Epithelial cell of esophagus (primary cell): ENCODE measurements around the gene PNLDC1.
"Not testable (repeated sequence)": the region's sequence is repeated elsewhere in the genome, so short reads cannot be mapped to it uniquely, and the experiment has no call there.

ENCODE experiments used
- DNase-seq: peaks from one replicate; pipeline ENCODE4 v3.0.0; 2010; ENCODE audit warnings: low read depth
- H3K4me3 ChIP-seq: 2 replicates; pipeline ENCODE4 v1.5.1; 2011; ENCODE audit warnings: mild to moderate bottlenecking, low read length, control low read depth
- TF ChIP-seq, protein P1 (sequence below): IDR thresholded peaks from 2 replicates; pipeline ENCODE4 v1.5.1; 2011; ENCODE audit warnings: low read depth, mild to moderate bottlenecking, low read length, control low read depth, inconsistent platforms; ENCODE audit not compliant: insufficient read depth; ENCODE audit errors: missing control alignments

PNLDC1 gene

DNA sequence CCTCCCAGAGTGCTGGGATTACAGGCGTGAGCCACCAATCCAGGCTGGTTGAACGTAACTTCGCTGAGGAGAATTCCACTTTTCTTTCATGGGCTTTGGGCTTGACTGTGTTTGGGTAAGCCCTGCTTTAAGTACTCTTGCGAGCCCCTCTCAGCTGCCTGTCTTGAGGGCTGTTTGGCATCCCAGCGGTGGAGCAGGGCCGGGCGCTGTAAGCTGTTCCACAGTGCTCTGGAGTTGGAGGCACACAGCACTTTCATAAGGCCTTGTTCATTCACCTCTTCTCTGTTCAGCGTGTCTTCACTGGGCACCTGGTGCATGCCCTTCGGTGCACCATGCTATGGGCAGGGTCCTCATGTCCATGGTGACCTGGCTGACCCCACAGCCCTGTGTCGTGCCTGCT, 21.6 kb downstream of the PNLDC1 start:
- H3K4me3 ChIP-seq = no peak overlapping the region
- TF ChIP-seq, protein P1, sequence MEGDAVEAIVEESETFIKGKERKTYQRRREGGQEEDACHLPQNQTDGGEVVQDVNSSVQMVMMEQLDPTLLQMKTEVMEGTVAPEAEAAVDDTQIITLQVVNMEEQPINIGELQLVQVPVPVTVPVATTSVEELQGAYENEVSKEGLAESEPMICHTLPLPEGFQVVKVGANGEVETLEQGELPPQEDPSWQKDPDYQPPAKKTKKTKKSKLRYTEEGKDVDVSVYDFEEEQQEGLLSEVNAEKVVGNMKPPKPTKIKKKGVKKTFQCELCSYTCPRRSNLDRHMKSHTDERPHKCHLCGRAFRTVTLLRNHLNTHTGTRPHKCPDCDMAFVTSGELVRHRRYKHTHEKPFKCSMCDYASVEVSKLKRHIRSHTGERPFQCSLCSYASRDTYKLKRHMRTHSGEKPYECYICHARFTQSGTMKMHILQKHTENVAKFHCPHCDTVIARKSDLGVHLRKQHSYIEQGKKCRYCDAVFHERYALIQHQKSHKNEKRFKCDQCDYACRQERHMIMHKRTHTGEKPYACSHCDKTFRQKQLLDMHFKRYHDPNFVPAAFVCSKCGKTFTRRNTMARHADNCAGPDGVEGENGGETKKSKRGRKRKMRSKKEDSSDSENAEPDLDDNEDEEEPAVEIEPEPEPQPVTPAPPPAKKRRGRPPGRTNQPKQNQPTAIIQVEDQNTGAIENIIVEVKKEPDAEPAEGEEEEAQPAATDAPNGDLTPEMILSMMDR = no peak
- no peak for DNase-seq

DNA sequence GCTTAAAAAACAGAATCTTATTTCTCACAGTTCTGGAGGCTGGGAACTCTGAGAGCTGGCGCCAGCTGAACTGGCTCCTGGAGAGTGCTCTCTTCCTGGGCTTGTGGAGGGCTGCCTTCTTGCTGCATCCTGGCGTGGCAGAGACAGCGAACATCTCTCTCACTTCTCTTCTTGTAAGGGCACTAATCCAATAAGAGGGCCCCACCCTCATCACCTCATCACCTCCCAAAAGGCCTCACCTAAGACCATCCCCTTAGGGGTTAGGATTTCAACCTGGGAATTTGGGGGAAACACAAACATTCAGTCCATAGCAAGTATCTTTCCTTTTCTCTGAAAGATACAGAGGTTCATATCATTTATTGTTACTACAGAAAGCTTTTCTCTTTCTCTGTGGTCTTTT, 23.9 kb downstream of the PNLDC1 start:
- TF ChIP-seq, protein P1 = no peak
- no peak for DNase-seq
- no peak overlapping the region for H3K4me3 ChIP-seq

DNA sequence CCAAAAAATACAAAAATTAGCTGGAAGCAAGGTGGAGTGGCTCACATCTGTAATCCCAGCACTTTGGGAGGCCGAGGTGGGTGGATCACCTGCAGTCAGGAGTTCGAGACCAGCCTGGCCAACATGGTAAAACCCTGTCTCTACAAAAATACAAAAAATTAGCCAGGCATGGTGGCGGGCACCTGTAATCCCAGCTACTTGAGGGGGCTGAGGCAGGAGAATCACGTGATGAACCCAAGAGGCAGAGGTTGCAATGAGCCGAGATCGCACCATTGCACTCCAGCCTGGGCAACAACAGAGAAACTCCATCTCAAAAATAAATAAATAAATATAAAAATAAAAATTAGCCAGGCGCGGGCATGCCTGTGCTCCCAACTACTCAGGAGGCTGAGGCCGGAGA, 24.6 kb downstream of the PNLDC1 start:
- not testable (repeated sequence) for H3K4me3 ChIP-seq, DNase-seq

DNA sequence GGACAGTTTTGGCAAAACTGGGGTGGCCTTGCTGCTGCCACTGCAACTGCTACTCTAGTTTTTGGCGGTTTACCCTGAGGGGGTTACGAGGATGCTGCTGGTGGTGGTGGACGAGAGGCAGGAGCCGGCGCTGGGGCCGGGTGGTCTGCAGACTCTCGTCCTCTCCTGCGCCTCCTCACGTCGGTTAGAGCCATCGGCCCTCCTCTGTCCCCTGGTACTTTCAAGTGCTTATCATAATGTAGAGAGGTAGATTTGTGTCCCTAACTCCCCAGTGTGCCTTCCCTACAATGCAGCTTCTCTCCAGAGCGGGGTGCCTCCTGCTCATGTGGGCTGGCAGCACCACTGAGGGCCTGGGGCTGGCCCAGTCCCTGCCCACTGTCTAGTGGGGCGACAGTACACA, 25.9 kb downstream of the PNLDC1 start:
- no peak for DNase-seq
- TF ChIP-seq, protein P1 = no peak
- no peak overlapping the region for H3K4me3 ChIP-seq

DNA sequence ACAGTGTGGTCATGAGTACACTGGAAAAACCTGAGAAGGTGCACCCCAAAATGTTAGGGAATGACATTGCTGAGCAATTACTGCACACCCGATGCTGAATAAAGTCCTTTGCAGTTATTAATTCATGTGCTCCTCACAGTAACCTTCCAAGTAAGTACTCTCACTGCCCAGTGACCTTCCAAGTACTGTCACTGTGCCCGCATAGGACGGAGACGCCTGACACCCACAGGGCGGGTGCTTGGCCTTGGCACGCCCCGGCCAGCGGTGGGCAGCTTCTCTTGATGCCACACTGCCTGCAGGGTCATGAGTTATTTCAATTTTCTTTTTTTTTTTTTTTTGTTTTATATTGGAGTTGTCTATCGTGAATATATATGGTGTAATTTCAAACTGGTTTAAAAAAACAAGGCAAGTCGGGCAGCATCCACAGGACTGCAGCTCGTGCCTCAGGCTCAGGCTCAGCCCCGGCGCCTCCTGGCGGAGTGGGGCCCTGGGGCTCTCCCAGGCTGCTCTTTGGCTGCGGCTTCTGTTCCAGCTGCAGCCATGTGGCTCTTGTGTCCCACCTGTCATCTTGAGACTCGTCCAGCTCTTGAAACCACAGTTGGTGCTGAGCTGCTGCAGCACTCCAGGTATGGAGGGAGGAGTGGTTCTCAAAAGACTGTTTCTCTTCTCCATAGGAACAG, 27.0 kb downstream of the PNLDC1 start:
- no peak for DNase-seq
- TF ChIP-seq, protein P1 = no peak
- H3K4me3 ChIP-seq = no peak overlapping the region

DNA sequence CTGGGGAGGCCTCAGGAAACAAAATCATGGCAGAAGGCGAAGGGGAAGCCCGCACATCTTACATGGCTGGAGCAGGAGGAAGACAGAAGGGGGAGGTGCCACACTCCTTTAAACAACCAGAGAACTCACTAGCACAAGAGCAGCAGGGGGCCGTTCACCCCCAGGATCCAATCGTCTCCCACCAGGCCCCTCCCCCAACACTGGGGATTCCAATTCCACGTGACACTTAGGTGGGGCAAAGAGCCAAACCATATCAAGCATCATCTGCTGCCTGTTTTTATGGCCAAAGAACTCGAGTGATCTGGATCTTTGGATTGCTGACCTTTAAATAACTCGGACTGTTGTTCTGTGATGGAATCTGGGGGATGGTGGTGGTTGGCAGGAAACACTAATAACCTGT, 28.0 kb downstream of the PNLDC1 start:
- no peak for DNase-seq
- H3K4me3 ChIP-seq = no peak overlapping the region
- TF ChIP-seq, protein P1 = no peak

DNA sequence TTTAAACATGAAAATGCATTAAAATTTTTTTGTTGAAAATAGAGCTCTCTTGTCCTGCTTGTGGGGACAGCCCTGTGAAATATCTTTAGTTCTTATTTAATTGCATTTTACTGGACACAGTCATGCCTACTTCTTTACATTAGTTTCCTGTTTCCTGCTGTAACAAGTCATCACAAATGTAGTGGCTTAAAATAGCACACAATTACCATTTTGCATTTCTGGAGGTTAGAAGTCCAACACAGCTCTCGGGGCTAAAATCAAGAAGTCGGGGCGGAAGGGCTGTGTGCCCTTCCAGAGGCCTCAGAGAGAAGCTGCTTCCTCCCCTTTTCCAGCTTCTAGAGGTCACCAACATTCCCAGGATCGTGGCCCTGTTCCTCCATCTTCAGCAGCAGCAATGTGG, 29.4 kb downstream of the PNLDC1 start:
- DNase-seq = peak; percentile 37
- TF ChIP-seq, protein P1 = no peak

More for the DNA sequence above, 29.4 kb downstream of the PNLDC1 start:
- no peak overlapping the region for H3K4me3 ChIP-seq
